Vagina (tissue), 2 donors: ENCODE data around the gene AP4E1. TPM values are rescaled to one million over a fixed set of nuclear protein-coding genes. Genes with fewer than 3 reads are reported as not detected.
"Not testable (repeated sequence)": the region's sequence is repeated elsewhere in the genome, so short reads cannot be mapped to it uniquely, and the experiment has no call there.

ENCODE experiments used
- DNase-seq, 2 donors: peaks; one replicate each; pipeline ENCODE4 v3.0.0-alpha.2; 2017; ENCODE audit errors: extremely low spot score in 2 of 2
- H3K27ac ChIP-seq: fragments of 200-600 bp; sonication (generic); one replicate; pipeline ENCODE4 v1.5.1; 2019
- H3K27me3 ChIP-seq: fragments of 200-600 bp; sonication (generic); one replicate; pipeline ENCODE4 v1.5.1; 2019
- H3K36me3 ChIP-seq, 2 donors: fragments of 200-600 bp; sonication (generic); one replicate each; pipeline ENCODE4 v1.5.1; 2017 to 2019
- H3K4me1 ChIP-seq: fragments of 200-600 bp; sonication (generic); one replicate; pipeline ENCODE4 v1.5.1; 2019
- H3K4me3 ChIP-seq, 2 donors: fragments of 200-600 bp; sonication (generic); 1 replicate in 1 of 2; 2 replicates in 1 of 2; pipeline ENCODE4 v1.5.1; 2016 to 2019
- H3K9me3 ChIP-seq: fragments of 200-600 bp; sonication (generic); one replicate; pipeline ENCODE4 v1.5.1; 2019
- CTCF ChIP-seq, 3 experiments: fragments of 450-650 bp in 2 of 3; fragments of 200-600 bp in 1 of 3; sonication (generic) in 1 of 3; IDR thresholded peaks; one replicate each; pipeline ENCODE4 v1.5.1; 2017 to 2019; ENCODE audit warnings: antibody characterized with exemption in 3 of 3, mild to moderate bottlenecking in 2 of 3, moderate library complexity in 2 of 3
- POLR2A ChIP-seq, 2 donors: fragments of 450-650 bp; IDR thresholded peaks; one replicate each; pipeline ENCODE4 v1.6.1; 2017; ENCODE audit warnings: antibody characterized with exemption in 2 of 2, mild to moderate bottlenecking in 2 of 2, moderate library complexity in 2 of 2
- POLR2AphosphoS5 ChIP-seq, 2 donors: sonication (generic); formaldehyde crosslinking; IDR thresholded peaks; one replicate each; pipeline ENCODE4 v1.9.0; 2017; ENCODE audit warnings: antibody characterized with exemption in 2 of 2, mild to moderate bottlenecking in 2 of 2, low read depth in 1 of 2; ENCODE audit not compliant: insufficient read depth in 1 of 2
- intact Hi-C: fragments of 100-400 bp; cut with DNase I; formaldehyde crosslinking; loops from one replicate; pipeline ENCODE4 v1.15.1; 2023
- total RNA-seq: library from RNA; depleted of rRNA; stranded (reverse); fragments of >200 nt; gene quantifications from one replicate; pipeline ENCODE4 v1.2.3, GENCODE V29; 2016

Gene AP4E1
- total RNA-seq, 1 donor from 2014 or later: 7.4 TPM

- intact Hi-C loops: no loop called here
- H3K4me3 ChIP-seq: no peak overlapping the region
- TF ChIP-seq POLR2AphosphoS5 (IDR thresholded peaks at IDR 0.05; ENCODE audit: insufficient read depth in 1 of 2, low read depth in 1 of 2): peak in 1 of 2 donors; percentile 53
- no peak for TF ChIP-seq POLR2A (IDR thresholded peaks at IDR 0.05)
- no peaks in the 10 kb centered on the region for H3K4me1 ChIP-seq
- peak overlapping the region; percentile 69 for H3K27ac ChIP-seq
- no peaks in the 10 kb centered on the region for H3K36me3 ChIP-seq
- H3K9me3 ChIP-seq: no peaks in the 10 kb centered on the region
- no peaks in the 10 kb centered on the region for H3K27me3 ChIP-seq
- DNase-seq: no peak
Measured at GRCh38 chr15:51024735-51025453, 116.4 kb downstream of the AP4E1 start.

DNA sequence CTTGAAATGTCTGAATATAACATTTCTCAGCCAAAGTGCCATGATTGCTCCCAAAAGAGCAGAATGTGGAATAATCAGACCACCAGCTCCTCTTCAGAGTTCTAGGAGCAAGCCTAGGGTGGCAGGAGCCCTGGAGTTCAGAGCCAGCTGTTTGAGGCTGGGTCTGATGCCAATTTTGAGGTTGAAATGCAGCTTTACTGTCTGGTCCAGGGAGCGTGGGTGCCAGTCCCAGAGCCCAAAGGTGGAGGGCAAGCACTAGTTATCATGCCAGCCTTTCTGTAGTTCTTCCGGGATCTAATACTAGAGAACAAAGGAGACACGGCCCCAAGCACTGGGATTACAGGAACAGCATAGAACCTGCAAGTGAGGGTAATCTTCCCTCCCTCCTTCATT is 117.0 kb downstream of the AP4E1 start:
- H3K4me3 ChIP-seq: no peak overlapping the region
- no peaks in the 10 kb centered on the region for H3K27me3 ChIP-seq
- TF ChIP-seq POLR2A (IDR thresholded peaks at IDR 0.05): no peak
- TF ChIP-seq POLR2AphosphoS5 (IDR thresholded peaks at IDR 0.05; ENCODE audit: insufficient read depth in 1 of 2, low read depth in 1 of 2): no peak
- TF ChIP-seq CTCF (IDR thresholded peaks at IDR 0.05): no peak
- no peak for DNase-seq
- no peaks in the 10 kb centered on the region for H3K9me3 ChIP-seq
- intact Hi-C loops: no loop called here
- peak overlapping the region; percentile 69 for H3K27ac ChIP-seq
- no peaks in the 10 kb centered on the region for H3K36me3 ChIP-seq
- peaks cover 1% of the 10 kb centered on the region for H3K4me1 ChIP-seq

GRCh38 chr15:51030649-51031316 is 122.3 kb downstream of the AP4E1 start:
- Histone ChIP-seq H3K4me1 (peaks cover 9% of the 10 kb centered on the region), H3K27me3 (no peaks in the 10 kb centered on the region), H3K4me3 (no peak overlapping the region), H3K27ac (no peak overlapping the region), H3K36me3 (no peaks in the 10 kb centered on the region), H3K9me3 (no peaks in the 10 kb centered on the region)
- intact Hi-C loops: no loop called here
- no peak for TF ChIP-seq POLR2A (IDR thresholded peaks at IDR 0.05)
- TF ChIP-seq POLR2AphosphoS5 (IDR thresholded peaks at IDR 0.05; ENCODE audit: insufficient read depth in 1 of 2, low read depth in 1 of 2): peak in 1 of 2 donors; percentile 30
- TF ChIP-seq CTCF (IDR thresholded peaks at IDR 0.05): no peak
- no peak for DNase-seq

DNA sequence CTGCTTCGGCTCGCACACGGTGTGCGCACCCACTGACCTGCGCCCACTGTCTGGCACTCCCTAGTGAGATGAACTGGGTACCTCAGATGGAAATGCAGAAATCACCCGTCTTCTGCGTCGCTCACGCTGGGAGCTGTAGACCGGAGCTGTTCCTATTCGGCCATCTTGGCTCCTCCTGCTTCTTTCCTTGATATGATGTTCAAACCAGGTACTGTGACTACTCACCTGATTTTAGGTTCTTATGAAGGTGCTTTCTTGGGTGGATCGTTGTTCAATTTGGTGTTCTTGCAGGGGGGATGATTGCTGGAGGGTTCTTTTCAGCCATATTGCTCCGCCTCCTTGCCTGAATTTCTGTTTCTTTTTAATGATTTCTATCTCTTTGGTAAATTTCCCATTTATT is 129.0 kb downstream of the AP4E1 start:
- H3K4me1 ChIP-seq, H3K27ac ChIP-seq, H3K36me3 ChIP-seq, H3K27me3 ChIP-seq, H3K4me3 ChIP-seq, H3K9me3 ChIP-seq, DNase-seq, intact Hi-C loops: not testable (repeated sequence)

GRCh38 chr15:51038162-51038973 is 129.9 kb downstream of the AP4E1 start:
- Histone ChIP-seq H3K9me3 (no peaks in the 10 kb centered on the region), H3K27me3 (no peaks in the 10 kb centered on the region), H3K4me1 (no peaks in the 10 kb centered on the region), H3K4me3 (no peak overlapping the region), H3K36me3 (no peaks in the 10 kb centered on the region), H3K27ac (no peak overlapping the region)
- no peak for TF ChIP-seq POLR2A (IDR thresholded peaks at IDR 0.05)
- no peak for TF ChIP-seq POLR2AphosphoS5 (IDR thresholded peaks at IDR 0.05; ENCODE audit: insufficient read depth in 1 of 2, low read depth in 1 of 2)
- TF ChIP-seq CTCF (IDR thresholded peaks at IDR 0.05): no peak
- intact Hi-C loops: no loop called here
- no peak for DNase-seq
